ENCODE results near the gene BBS7.

The BBS7 gene

DNA sequence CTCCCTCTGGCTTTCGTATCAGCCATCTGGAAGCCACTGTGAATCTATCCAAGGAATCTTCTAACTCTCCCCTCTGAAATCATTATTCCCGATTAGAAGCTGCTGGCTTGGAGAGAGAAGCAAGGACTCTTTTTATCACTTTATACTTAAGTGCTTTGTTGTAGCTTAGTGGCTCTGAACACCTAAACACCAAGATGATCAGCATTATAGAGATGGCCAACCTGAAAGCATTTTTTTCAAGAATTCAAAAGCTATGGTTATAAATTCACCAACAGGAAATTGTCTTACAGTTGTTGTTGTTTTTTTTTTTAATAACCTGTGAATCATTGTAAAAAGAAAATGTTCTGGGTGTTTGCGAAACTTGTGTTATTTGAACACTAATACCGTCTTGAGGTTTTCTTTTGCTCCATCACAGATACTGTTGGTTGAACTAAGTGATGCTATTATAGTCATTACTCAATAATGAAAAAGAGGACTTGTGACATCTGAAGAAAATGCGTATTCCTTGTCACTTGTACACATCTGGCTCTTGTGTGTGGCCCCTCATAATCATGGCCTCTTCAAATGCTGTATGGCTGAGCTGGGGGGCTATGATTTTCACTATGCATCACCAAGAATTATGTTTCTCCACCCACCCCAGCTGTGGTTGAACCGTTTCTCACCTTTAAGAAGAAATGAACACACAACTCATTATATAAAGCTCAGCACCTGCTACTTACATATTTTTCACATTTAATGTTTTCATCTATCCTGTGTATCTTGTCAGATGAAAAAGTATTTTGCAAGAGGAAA, 93.5 kb downstream of the BBS7 start:
- DNase-seq (ENCODE audit: low spot score): no peak
- in situ Hi-C loops (cut with MboI; ENCODE audit: low sequenced_read_pairs, unreplicated experiment): no loop called here
- TF ChIP-seq, protein P1, sequence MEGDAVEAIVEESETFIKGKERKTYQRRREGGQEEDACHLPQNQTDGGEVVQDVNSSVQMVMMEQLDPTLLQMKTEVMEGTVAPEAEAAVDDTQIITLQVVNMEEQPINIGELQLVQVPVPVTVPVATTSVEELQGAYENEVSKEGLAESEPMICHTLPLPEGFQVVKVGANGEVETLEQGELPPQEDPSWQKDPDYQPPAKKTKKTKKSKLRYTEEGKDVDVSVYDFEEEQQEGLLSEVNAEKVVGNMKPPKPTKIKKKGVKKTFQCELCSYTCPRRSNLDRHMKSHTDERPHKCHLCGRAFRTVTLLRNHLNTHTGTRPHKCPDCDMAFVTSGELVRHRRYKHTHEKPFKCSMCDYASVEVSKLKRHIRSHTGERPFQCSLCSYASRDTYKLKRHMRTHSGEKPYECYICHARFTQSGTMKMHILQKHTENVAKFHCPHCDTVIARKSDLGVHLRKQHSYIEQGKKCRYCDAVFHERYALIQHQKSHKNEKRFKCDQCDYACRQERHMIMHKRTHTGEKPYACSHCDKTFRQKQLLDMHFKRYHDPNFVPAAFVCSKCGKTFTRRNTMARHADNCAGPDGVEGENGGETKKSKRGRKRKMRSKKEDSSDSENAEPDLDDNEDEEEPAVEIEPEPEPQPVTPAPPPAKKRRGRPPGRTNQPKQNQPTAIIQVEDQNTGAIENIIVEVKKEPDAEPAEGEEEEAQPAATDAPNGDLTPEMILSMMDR (IDR thresholded peaks at IDR 0.05; ENCODE audit: borderline replicate concordance, control extremely low read depth, extremely low read depth, insufficient read depth, missing control alignments): no peak
